ACC112 (cell line): ENCODE measurements around the gene CRACR2B.

Experiments
- H2AFZ ChIP-seq: fragments of 200-600 bp; sonication (generic); one replicate; pipeline ENCODE4 v1.6.0; 2017; ENCODE audit warnings: antibody characterized with exemption, low read length; ENCODE audit not compliant: unreplicated experiment
- H3K27ac ChIP-seq: fragments of 200-600 bp; sonication (generic); 2 replicates; pipeline ENCODE4 v1.5.1; 2014; ENCODE audit warnings: low read depth, mild to moderate bottlenecking, antibody characterized with exemption, low read length, moderate library complexity
- H3K27me3 ChIP-seq: fragments of 200-600 bp; sonication (generic); 2 replicates; pipeline ENCODE4 v1.6.1; 2014; ENCODE audit warnings: mild to moderate bottlenecking, antibody characterized with exemption, low read length, moderate library complexity, mixed read lengths; ENCODE audit not compliant: insufficient read depth
- H3K36me3 ChIP-seq: fragments of 200-600 bp; sonication (generic); 2 replicates; pipeline ENCODE4 v1.6.1; 2016; ENCODE audit warnings: mild to moderate bottlenecking, antibody characterized with exemption, low read length, moderate library complexity, mixed read lengths; ENCODE audit not compliant: insufficient read depth
- H3K4me1 ChIP-seq: fragments of 200-600 bp; sonication (generic); one replicate; pipeline ENCODE4 v1.6.1; 2016; ENCODE audit warnings: low read length, mixed read lengths; ENCODE audit not compliant: insufficient read depth, unreplicated experiment, control insufficient read depth
- H3K4me3 ChIP-seq: fragments of 200-600 bp; sonication (generic); 2 replicates; pipeline ENCODE4 v1.5.1; 2014; ENCODE audit warnings: mild to moderate bottlenecking, low read depth, low read length
- H3K79me2 ChIP-seq: fragments of 200-600 bp; sonication (generic); one replicate; pipeline ENCODE4 v1.6.0; 2016; ENCODE audit warnings: low read length; ENCODE audit not compliant: control insufficient read depth, unreplicated experiment, insufficient read depth

The CRACR2B gene

GRCh38 chr11:864898-865297 is 37.2 kb downstream of the CRACR2B start:
- H3K79me2 ChIP-seq: peaks cover 4% of the 10 kb centered on the region
- no peaks in the 10 kb centered on the region for H3K27me3 ChIP-seq
- H3K4me3 ChIP-seq: no peak overlapping the region
- no peak overlapping the region for H3K27ac ChIP-seq
- no peak overlapping the region for H2AFZ ChIP-seq
- peaks cover 7% of the 10 kb centered on the region for H3K4me1 ChIP-seq
- H3K36me3 ChIP-seq: no peaks in the 10 kb centered on the region

DNA sequence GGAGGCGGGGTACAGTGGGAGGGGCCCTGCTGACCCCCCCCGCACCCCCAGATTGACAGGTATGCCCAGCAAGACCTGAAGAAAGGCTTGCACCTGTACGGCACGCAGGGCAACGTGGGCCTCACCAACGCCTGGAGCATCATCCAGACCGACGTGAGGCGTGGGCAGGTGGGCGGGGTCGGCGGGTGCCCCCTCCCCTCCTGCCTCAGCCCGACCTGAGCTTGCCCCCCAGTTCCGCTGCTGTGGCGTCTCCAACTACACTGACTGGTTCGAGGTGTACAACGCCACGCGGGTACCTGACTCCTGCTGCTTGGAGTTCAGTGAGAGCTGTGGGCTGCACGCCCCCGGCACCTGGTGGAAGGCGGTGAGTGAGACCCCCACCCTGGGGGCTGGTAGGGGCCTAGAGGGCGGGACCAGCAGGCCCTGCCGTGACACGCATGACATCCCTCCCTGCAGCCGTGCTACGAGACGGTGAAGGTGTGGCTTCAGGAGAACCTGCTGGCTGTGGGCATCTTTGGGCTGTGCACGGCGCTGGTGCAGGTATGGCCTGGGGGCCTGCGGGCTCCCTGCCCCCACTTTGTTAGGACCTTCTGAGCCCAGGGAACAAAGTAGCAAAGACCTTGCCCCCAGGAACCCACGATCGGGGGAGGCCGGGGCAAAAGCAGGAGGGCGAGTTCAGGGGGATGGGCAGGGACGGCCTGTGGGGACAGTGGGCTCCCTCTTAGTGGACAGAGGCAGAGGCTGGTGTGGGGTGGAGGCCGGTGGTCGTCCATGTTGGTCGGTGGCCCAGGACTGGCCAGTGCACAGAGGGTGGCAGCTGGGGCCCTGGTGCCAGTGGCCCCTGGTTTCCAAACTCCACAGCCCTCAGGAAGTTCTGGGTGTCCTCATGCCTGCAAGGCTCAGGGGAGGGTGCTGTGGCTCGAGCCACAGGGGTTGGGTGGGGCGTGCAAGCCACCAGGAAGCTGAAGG is 38.0 kb downstream of the CRACR2B start:
- no peaks in the 10 kb centered on the region for H3K36me3 ChIP-seq
- H3K27ac ChIP-seq: no peak overlapping the region
- no peak overlapping the region for H2AFZ ChIP-seq

GRCh38 chr11:866481-866880 is 38.8 kb downstream of the CRACR2B start:
- Histone ChIP-seq H3K27me3 (no peaks in the 10 kb centered on the region), H3K36me3 (no peaks in the 10 kb centered on the region), H3K4me3 (no peak overlapping the region), H3K79me2 (peaks cover 4% of the 10 kb centered on the region), H2AFZ (no peak overlapping the region), H3K4me1 (no peaks in the 10 kb centered on the region), H3K27ac (no peak overlapping the region)

More for the DNA sequence above, 38.0 kb downstream of the CRACR2B start:
- peaks cover 4% of the 10 kb centered on the region for H3K79me2 ChIP-seq
- H3K4me3 ChIP-seq: no peak overlapping the region
- H3K4me1 ChIP-seq: no peaks in the 10 kb centered on the region
- no peaks in the 10 kb centered on the region for H3K27me3 ChIP-seq

GRCh38 chr11:867856-868358 is 40.2 kb downstream of the CRACR2B start:
- no peaks in the 10 kb centered on the region for H3K36me3 ChIP-seq

GRCh38 chr11:868394-868793 is 40.7 kb downstream of the CRACR2B start:
- H3K4me3 ChIP-seq: no peak overlapping the region
- no peaks in the 10 kb centered on the region for H3K27me3 ChIP-seq
- no peak overlapping the region for H2AFZ ChIP-seq
- no peak overlapping the region for H3K27ac ChIP-seq
- peaks cover 2% of the 10 kb centered on the region for H3K4me1 ChIP-seq
- H3K36me3 ChIP-seq: no peaks in the 10 kb centered on the region
- H3K79me2 ChIP-seq: no peaks in the 10 kb centered on the region

More at GRCh38 chr11:867856-868358, 40.2 kb downstream of the CRACR2B start:
- Histone ChIP-seq H3K79me2 (no peaks in the 10 kb centered on the region), H3K4me3 (no peak overlapping the region), H3K27me3 (no peaks in the 10 kb centered on the region), H3K4me1 (peaks cover 2% of the 10 kb centered on the region), H3K27ac (no peak overlapping the region), H2AFZ (no peak overlapping the region)

- Histone ChIP-seq H3K4me3 (no peak overlapping the region), H3K27ac (no peak overlapping the region), H3K27me3 (no peaks in the 10 kb centered on the region), H2AFZ (no peak overlapping the region), H3K36me3 (no peaks in the 10 kb centered on the region), H3K4me1 (peaks cover 2% of the 10 kb centered on the region), H3K79me2 (no peaks in the 10 kb centered on the region)
Observed at GRCh38 chr11:868802-869201, 41.1 kb downstream of the CRACR2B start.

DNA sequence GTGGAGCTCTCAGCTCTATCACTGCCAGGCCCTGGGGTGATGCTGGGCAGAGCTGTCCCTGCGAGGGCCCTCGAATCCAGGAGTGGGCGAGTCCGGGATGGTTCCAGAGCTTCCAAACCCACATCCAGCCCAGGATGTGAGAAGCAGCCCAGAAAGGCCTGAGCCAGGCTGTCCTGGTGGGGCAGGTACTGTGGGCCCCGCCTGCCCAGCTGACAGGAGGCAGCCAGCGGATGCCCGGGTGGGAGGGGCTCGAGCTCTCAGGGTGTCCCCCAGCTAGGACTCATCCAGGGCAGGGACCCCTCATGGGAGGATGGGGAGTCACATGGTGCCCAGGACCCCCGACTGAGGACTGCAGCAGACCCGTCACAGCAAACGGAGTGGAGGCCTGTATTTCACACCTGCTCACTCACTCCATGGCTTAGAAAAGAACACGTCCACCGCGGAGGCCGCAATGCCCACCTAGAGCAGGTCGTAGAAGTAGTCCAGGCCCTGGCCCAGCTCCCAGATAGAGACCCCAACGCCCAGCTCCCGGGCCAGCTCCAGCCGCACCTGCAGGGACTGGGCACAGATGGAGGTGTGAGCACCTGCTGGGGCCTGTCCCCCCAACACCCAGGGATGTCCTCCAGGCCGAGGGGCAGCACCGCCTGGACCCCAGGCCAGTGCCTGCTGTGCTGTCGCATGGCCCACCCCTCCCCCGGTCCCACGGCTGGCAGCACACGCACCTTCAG is 41.8 kb downstream of the CRACR2B start:
- H3K4me3 ChIP-seq: no peak overlapping the region
- no peaks in the 10 kb centered on the region for H3K79me2 ChIP-seq
- no peak overlapping the region for H2AFZ ChIP-seq
- H3K36me3 ChIP-seq: no peaks in the 10 kb centered on the region
- H3K27me3 ChIP-seq: no peaks in the 10 kb centered on the region
- no peak overlapping the region for H3K27ac ChIP-seq
- H3K4me1 ChIP-seq: peaks cover 2% of the 10 kb centered on the region

GRCh38 chr11:870127-870413 is 42.4 kb downstream of the CRACR2B start:
- Histone ChIP-seq H3K27me3 (no peaks in the 10 kb centered on the region), H3K4me3 (no peak overlapping the region), H3K36me3 (no peaks in the 10 kb centered on the region), H2AFZ (no peak overlapping the region), H3K27ac (no peak overlapping the region), H3K79me2 (no peaks in the 10 kb centered on the region), H3K4me1 (peaks cover 2% of the 10 kb centered on the region)

- H3K27me3 ChIP-seq: no peaks in the 10 kb centered on the region
- H3K36me3 ChIP-seq: no peaks in the 10 kb centered on the region
- peaks cover 2% of the 10 kb centered on the region for H3K4me1 ChIP-seq
- no peaks in the 10 kb centered on the region for H3K79me2 ChIP-seq
- H3K27ac ChIP-seq: no peak overlapping the region
- H2AFZ ChIP-seq: no peak overlapping the region
- H3K4me3 ChIP-seq: no peak overlapping the region
Observed at GRCh38 chr11:870418-870817, 42.7 kb downstream of the CRACR2B start.

DNA sequence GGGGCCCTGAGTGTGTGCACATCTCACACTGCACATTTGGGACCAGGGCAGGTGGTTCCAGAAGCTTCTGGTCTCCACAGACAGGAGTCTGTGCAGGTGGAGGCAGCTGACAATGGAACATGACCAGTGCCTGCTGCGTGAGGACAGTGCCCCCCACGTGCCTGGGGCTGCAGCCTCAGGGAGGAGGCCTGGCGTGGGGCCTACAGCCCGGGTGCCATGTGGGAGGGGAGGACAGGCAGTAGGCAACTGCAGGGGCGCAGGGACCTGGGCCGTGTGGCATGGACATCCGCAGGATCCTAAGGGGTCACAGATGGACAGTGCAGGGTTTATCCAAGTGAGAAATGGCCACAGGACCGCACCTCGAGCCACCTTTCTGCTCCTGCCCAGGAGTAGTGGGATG is 43.8 kb downstream of the CRACR2B start:
- H3K79me2 ChIP-seq: no peaks in the 10 kb centered on the region

More for the DNA sequence above, 43.8 kb downstream of the CRACR2B start:
- Histone ChIP-seq H3K4me1 (peaks cover 2% of the 10 kb centered on the region), H3K27me3 (no peaks in the 10 kb centered on the region), H3K36me3 (no peaks in the 10 kb centered on the region), H3K27ac (no peak overlapping the region), H3K4me3 (no peak overlapping the region), H2AFZ (no peak overlapping the region)
